T-helper 1 cell treated with Interleukin-12 subunit alpha and Interleukin-12 subunit beta and Interleukin-4 antibody, amounts not matched to agents 30 ng/mL and 1 ng/mL, for 36 hours (primary cell): ENCODE measurements around the gene AOX1. TPM values are rescaled to one million over a fixed set of nuclear protein-coding genes. Genes with fewer than 3 reads are reported as not detected.
"Not testable (repeated sequence)": the region's sequence is repeated elsewhere in the genome, so short reads cannot be mapped to it uniquely, and the experiment has no call there.

Experiments used
- intact Hi-C: fragments of 100-400 bp; cut with micrococcal nuclease; formaldehyde crosslinking; loops from one replicate; pipeline ENCODE4 v1.15.1; 2024
- total RNA-seq: library from RNA; stranded (reverse); gene quantifications from 2 replicates; pipeline ENCODE4 v1.2.3, GENCODE V29; 2022

Gene AOX1
- total RNA-seq, 1 donor from 2014 or later = 0.34 TPM

DNA sequence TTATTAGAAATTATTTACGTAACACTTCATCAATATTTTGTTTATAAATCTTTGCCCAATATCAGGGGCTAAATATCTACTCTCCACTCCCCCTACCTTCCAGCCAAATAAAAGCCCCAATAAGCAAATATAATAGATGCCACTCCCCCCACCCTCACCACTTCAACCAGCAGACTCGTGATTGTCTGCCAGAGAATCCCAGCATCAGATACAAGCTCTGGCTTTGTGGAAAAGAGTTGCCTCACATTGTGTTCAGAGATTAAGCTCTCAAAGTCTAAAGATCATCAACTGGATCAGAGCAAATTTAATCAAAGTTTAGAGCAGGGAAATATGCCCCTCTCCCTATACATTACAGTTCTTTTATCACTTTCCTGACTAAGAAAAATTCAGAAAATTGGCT, 39.5 kb downstream of the AOX1 start:
- intact Hi-C loops = no loop called here

DNA sequence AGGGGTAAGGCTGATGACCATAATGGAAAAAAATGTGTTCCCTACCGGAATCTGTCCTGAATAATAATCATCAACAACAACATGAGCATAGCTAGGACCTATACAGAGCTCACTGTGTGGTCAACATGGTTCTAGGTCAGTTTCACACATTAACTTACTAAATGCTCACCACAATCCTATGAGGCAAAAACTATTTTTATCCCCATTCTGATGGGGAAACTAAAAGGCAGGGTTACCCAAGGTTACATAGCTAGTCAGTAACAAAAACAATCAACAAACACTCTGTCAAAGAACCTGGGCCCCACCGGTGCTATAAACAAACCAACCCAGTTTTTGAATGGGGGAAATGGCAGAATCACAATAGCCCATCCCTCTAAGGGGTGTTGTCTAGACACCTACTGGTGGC, 40.1 kb downstream of the AOX1 start:
- intact Hi-C loops = no loop called here

DNA sequence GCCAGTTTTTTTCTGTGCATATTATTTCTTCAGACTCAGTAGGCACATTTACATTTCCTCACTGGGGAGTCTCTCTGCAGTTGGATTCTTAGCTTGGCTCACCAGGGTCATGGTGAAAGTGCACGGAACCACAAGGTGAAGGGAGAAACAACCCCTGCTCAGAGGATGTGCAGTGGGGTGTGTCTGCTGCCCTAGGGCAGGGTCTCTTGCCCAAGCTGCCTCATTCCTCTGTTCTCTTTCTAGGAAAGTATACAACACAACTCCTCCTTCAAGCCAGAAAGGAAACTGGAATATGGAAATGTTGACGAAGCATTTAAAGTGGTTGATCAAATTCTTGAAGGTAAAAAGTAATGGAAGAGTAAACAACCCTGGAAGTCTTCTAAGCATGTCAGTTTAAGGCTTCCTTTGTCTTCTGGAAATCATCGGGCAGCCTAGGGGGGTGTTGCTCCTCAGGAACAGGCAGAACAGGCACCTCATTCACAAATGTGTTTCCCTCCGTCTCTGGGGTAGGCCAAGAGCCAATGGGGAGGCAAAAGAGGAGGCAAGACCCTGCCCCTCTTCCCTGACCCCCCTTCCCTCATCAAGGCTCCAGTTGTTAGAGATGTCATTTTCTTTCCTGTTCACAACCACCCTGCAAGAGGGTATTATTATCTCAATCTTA, 41.4 kb downstream of the AOX1 start:
- intact Hi-C loops = no loop called here

DNA sequence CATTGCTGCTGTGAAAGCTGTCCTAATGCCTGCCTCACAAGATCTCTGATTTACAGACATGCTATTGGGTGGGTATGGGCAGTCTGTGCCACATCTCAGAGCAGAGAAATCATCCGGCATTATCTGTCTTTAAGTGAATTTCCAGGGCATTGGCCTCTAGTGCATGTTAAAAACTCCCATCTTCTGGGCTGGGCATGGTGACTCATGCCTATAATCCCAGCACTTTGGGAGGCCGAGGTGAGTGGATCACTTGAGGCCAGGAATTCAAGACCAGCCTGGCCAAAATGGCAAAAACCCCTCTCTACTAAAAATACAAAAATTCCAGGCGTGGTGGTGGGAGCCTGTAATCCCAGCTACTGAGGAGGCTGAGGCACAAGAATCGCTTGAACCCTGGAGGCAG, 42.6 kb downstream of the AOX1 start:
- intact Hi-C loops = not testable (repeated sequence)

DNA sequence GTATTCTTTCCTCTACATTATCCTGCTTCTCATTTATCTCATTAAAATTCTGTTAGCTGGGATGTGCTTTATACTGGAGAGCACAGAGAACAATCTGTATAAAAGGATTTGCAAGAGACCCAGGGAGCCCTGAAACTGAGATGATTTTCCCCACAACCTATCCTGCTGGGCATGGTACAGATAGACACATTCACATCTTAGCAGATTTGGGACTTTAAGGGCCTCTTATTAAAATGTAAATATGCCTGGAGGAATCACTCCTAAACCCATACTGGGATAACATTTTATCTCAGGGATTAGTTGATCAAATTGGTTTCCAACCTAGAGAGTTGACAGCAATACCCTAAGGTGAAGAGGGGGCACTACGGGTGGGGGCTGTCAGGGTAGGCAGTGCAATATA, 45.5 kb downstream of the AOX1 start:
- intact Hi-C loops = no loop called here

DNA sequence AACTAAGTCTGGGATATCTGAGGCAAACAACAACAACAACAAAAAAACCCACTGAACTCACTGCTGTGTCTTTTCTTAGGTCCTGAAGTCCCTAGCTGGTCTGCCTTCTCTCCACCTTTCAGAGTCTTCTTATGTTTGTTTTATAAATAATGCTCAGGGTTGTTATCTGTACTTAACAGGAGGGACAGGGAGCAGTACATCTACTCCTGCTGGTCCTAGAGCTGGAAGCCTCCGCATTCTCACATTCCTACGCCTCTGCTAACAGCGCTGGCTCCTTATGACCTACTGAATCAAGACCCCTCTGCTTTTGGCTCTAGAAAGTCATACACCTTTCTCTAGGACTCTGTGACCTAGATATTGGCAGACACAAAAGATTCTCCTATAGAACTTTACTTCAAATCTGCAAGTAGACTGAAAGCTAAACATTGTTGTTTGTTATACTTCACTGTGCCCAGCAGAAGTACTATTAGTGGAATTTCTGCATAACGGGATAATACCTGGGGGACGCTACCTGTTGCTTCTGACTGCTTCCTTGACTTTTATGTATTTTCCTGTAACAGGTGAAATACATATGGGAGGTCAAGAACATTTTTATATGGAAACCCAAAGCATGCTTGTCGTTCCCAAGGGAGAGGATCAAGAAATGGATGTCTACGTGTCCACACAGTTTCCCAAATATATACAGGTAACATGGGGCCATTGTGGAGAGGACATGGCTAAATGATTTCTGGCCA, 48.6 kb downstream of the AOX1 start:
- intact Hi-C loops = no loop called here

DNA sequence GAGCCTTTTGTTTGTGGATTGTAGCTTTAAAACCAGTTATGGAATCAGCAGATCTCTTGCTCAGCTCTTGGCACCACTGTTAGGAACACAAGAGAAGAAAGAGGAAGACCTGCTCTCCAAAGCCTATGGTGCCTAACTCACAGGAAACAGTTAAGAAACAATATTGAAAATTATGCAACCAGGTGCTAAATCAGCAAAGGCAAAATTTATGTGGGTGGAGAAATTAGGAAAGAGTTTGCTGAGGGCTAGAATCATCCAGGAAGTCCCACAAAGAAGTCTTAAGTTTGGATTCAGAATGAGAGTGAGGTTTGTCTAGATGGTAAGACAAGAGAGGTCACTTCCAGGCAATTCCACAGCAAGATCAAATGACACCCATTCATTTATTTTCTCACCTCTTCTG, 49.4 kb downstream of the AOX1 start:
- intact Hi-C loops = no loop called here

DNA sequence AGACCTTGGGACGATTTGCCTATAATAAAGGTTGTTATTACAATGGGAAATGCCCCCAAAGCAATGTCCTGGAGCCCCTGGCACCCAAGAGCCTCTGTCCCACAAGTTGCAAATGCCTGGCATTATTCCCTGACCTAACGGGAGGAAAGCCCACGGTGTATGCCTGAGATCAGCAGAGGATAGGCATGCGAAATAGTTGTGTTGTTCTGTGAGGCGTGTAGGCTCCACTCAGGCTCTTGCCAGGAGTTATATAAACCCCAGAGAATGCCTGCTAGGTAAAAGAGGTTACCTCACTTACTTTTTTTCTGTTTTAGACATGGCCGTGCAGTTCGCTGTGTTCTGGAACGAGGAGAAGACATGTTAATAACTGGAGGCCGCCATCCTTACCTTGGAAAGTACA, 52.1 kb downstream of the AOX1 start:
- intact Hi-C loops = no loop called here

DNA sequence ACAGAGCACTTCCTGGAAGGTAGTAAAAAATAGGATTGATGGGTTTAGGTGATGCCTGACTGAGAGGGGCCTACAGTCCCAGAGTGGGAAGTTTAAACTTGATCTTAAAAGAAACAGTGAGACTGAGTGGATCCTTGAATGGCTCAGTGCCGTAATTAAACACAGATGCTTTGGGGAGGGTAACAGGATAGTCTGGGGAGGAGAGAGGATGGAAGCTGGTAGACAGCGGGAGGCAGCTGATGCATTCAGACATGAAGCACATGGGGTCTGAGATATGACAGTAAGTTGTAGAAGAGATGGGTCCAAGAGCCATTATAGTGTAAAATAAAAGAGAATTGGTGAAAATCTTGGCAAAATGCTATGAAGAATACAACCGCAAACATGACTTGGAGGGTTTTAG, 54.4 kb downstream of the AOX1 start:
- intact Hi-C loops = no loop called here

DNA sequence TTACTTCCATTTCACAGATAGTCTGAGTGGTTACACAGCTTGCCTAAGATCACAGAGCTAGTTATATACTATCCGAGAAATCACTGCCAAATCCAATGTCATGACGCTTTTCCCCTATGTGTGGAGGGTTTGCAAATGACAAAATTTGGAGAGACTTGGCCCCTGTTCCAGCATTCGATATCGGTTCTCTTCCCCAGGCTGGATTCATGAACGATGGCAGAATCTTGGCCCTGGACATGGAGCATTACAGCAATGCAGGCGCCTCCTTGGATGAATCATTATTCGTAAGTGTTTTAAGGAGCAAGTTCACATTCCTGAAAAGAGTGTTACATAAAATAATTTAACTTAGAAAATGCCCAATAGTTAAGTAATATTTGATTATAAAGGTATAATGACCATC, 55.1 kb downstream of the AOX1 start:
- intact Hi-C loops = no loop called here

DNA sequence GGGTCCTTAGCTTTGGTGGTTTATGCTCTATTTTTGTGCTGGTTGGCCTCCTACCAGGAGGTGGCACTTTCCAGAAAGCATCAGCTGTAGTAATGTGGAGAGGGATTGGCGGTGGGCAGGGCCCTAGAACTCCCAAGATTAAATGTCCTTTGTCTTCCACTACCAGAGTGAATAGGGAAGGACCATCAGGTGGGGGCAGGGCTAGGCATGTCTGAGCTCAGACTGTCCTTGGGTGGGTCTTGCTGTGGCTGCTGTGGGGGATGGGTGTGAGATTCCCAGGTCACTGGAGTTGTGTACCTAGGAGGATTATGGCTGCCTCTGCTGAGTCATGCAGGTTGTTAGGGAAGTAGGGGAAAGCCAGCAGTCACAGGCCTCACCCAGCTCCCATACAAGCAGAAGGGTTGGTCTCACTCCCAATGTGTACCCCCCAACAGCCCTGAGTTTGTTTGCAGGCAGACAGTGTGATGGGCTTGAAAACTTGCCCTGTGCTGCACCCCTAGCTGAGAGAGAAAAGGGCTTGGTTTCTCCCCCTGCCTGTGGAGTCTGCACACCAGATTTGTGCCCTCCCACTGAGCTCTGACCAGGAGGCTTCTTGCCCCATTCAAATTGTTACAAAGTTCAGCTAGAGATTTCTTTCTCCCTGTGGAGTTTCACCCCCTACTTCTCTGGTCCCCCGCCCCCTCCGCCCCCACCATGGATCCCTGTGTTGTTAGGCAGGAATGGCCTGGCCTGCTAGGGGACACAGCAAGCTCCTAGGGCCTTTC, 62.9 kb downstream of the AOX1 start:
- intact Hi-C loops = not testable (repeated sequence)

DNA sequence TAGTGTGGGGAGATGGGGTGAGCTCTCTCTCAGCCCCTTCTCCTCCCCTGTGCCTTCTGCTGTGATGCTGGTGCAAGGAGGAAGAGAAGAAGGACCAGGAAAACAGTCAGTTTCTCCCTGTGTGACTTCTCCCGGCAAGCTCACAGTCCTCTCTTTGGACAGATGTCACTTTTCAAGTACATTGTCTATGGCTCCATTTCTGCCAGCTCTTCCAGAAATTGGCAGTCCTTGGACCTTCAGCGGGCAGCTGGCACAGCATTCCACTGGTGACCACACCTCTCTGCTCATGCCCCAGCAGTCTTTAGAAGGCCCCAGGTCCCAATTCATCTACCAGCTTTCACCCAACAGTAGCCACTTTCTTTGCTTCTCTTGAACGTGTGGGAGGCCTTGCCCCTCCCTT, 63.9 kb downstream of the AOX1 start:
- intact Hi-C loops = no loop called here

DNA sequence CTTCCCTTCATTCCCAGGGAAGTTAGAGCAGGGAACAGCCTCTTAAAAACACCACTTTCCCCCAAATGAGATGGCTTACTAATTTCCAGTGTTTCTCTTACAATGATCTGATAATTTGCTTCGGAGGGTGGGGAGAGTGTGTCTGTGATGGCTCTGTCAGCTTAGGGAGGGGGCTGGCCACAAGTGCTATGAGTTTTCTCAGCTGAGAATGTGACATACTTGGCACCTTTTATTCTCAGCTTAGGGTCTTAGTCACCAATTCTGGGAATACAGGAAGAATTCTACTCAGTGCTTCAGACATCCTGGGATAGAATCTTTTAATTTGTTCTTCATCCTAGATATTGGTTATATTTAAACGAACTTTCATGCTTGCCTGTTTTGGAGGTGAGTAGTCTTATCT, 64.4 kb downstream of the AOX1 start:
- intact Hi-C loops = no loop called here

DNA sequence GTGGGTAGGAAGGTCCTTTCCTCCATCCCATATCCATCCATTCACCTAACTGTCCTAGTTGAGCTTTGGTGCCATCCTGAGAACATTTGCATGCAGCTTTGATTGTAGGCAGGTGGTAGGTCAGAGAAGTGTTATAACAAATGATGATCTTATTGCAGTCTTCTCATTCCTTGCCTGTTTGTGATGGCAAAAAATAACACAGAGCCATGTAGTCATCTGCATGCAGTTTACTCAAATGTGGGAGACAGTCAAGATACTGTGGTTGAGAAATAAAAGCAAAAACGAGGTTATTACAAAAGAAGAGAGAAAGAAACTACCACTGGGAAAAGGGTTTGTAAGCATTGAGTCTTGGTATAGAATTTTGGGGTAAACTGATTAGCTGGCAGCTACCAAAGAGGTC, 66.3 kb downstream of the AOX1 start:
- intact Hi-C loops = no loop called here

DNA sequence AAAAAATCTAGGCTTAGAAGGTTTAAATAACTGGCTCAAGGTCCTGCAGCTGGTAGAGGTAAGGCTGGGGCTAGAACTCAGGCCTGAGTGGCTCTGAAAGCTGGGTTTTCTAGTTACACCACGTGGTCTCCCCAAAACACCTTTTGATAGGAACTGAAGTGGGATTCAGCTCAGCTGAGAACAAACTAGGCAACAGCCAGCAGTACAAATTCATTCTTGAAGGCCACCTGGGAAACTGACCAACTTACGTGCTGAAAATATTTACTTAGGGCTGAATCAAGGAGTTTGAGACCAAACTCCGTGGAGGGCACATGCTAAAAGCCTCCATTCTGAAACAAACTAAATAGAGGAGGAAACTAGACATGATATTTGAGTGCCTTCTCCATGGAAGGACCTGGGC, 67.2 kb downstream of the AOX1 start:
- intact Hi-C loops = no loop called here

DNA sequence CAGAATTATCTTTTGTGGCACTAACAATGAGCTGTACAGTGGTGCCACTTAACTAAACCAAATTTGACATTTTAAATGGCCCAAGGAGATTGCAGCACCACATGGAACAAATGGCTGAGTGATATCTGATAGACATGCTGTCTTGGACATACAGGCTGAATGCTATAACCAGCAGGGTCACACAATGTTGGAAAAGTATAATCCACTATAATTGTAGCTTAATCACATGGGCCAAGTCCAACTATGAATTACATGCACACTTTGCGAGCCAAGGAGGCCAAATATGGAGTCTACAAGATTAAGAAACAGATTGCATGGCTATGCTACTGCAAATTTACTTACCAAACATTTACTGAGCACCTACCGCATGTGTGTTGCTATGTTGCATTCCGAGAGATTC, 69.0 kb downstream of the AOX1 start:
- intact Hi-C loops = no loop called here

DNA sequence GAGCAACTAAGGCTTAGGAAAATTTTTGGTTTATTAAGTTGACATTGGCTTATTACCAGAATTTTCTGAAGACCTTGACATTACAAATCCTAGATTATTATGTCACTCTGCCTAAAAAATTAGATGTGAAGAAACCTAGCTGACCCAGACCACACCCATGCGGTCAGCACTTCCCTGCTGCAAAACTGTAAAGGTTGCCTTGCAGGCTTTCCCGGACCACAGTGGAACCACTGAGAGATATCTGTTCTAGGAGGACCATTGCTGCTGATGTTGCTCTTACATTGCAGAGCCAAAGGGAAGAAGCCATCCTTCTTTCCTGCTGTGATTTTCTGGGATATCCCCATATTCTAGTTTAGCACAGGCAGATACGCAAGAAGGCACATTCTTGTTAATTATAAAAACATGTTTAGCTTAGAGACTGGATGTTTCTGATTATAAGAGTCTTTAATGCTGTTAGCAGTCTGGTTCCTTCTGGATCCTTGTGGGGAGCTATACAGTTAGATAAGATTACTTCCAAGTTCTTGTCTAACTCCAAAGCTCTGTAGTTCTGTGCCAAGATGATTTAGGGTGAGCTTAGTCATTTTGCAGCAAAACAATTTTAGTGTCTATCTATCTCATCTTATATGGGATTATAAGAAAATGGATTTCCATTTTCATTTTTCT, 70.2 kb downstream of the AOX1 start:
- intact Hi-C loops = no loop called here

DNA sequence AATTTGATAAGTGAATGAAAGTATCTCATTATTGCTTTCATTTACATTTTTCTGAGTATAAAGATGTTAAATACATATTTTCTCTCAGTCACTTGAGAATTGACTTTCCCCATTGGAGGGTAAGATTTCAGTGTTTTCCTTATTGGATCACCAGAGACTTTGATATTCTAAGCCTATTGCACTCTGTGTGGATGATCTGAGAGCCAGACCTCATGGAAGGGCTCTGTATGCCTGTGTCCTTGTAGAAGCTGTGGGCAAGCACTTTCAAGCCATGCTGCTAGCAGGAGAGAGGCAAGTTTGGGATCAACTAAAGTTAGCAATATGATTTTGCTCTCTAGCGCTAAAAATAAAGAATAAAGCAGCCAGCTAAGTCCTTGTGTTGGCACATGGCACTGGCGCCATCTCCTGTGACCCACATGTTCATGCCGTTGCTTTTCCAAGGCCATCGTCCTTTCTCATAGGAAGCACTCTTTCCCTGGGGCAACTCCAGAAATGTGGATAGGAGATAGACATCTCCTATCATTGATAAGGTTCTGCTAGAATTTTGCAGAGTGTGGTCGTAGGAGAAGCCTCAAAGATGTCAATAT, 72.6 kb downstream of the AOX1 start:
- intact Hi-C loops = no loop called here

DNA sequence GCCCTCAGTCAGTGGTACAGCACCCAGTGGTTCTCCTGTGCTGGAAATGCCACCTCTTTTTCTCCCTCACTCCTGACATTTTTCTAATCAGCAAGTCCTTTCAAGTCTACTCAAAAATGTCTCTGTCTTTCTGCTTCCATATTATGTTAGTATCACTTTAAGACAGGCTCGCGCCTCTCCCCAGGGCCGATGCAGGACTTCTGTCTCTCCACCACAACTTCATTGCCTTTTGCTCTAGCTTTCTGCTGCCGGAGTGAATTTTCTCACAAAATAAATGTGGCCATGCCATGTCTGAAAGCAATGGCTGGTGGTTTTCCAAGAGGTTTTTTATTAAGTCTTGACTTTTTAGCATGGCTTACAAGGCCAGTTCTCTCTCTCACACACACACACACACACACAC, 73.6 kb downstream of the AOX1 start:
- intact Hi-C loops = no loop called here

DNA sequence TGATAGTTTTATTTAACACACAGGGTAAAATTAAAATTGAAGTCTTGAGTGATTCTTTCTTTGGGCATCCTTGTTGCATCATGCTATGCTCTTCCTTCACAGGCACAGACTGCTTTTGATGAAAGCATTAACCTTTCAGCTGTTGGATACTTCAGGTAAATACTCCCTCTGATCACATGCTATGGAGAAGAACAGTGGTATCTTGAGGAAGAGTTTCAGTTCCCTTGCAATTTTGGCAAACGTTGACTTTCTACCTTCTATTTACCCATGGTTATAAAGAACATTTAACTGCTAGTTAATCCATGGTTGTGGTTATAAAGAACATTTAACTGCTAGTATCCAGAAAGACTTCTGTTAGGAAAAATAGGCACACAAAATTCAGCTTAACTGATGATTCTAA, 75.7 kb downstream of the AOX1 start:
- intact Hi-C loops = no loop called here

DNA sequence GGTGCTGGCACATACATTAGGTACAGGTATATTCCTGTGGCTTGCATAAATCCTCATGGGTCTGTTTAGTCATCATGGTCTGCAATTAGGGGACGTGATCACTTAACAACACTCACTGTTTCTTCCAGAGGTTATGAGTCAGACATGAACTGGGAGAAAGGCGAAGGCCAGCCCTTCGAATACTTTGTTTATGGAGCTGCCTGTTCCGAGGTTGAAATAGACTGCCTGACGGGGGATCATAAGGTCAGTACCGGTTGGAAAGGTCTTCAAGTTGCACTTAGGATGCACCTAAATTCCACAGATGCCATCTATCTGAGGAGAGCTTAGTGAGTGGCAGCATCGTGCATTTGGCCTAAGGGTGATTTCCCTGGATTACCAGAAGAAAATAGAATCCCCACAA, 76.9 kb downstream of the AOX1 start:
- intact Hi-C loops = no loop called here
